Activated naive CD4-positive, alpha-beta T cell (primary cell): ENCODE results near the gene QKI.

Source experiments
- DNase-seq, 4 experiments: peaks; one replicate each; lab custom pipeline; 2025; lab: John Stamatoyannopoulos, UW

Gene QKI

GRCh38 chr6:163392533-163392932, 22.0 kb upstream of the QKI start:
- DNase-seq: no peak

GRCh38 chr6:163393923-163394322, 20.6 kb upstream of the QKI start:
- no peak for DNase-seq

GRCh38 chr6:163394659-163395058, 19.9 kb upstream of the QKI start:
- DNase-seq: no peak

GRCh38 chr6:163395122-163395830, 19.2 kb upstream of the QKI start:
- no peak for DNase-seq

GRCh38 chr6:163395831-163396185, 18.7 kb upstream of the QKI start:
- DNase-seq: no peak

- DNase-seq: no peak
Measured at GRCh38 chr6:163397326-163397725, 17.2 kb upstream of the QKI start.

- no peak for DNase-seq
Measured at GRCh38 chr6:163398115-163398514, 16.4 kb upstream of the QKI start.

GRCh38 chr6:163398815-163399214, 15.7 kb upstream of the QKI start:
- no peak for DNase-seq

GRCh38 chr6:163400509-163400908, 14.0 kb upstream of the QKI start:
- no peak for DNase-seq

GRCh38 chr6:163401039-163401885, 13.3 kb upstream of the QKI start:
- DNase-seq: no peak

- no peak for DNase-seq
Measured at GRCh38 chr6:163402616-163403015, 11.9 kb upstream of the QKI start.

- no peak for DNase-seq
Measured at GRCh38 chr6:163404825-163405265, 9.7 kb upstream of the QKI start.

- DNase-seq: no peak
Measured at GRCh38 chr6:163405412-163406309, 8.9 kb upstream of the QKI start.

GRCh38 chr6:163406366-163406765, 8.2 kb upstream of the QKI start:
- no peak for DNase-seq

GRCh38 chr6:163406830-163407229, 7.7 kb upstream of the QKI start:
- DNase-seq: no peak

GRCh38 chr6:163408352-163408991, 6.0 kb upstream of the QKI start:
- DNase-seq: no peak

GRCh38 chr6:163409712-163410111, 4.8 kb upstream of the QKI start:
- DNase-seq: no peak

- no peak for DNase-seq
Measured at GRCh38 chr6:163412341-163412740, 2.2 kb upstream of the QKI start.

- no peak for DNase-seq
Measured at GRCh38 chr6:163412801-163413344, 1.6 kb upstream of the QKI start.

GRCh38 chr6:163413345-163414116, 987 bp upstream of the QKI start:
- peak; percentile 82 to 87 (median 84) for DNase-seq
